NCI-H446 (cell line): Measurements from ENCODE around the gene NT5E.
"Not testable (repeated sequence)": the region's sequence is repeated elsewhere in the genome, so short reads cannot be mapped to it uniquely, and the experiment has no call there.

Experiments used
- DNase-seq, 2 experiments: peaks; one replicate each; lab custom pipeline; 2025; lab: John Stamatoyannopoulos, UW

The NT5E gene

DNA sequence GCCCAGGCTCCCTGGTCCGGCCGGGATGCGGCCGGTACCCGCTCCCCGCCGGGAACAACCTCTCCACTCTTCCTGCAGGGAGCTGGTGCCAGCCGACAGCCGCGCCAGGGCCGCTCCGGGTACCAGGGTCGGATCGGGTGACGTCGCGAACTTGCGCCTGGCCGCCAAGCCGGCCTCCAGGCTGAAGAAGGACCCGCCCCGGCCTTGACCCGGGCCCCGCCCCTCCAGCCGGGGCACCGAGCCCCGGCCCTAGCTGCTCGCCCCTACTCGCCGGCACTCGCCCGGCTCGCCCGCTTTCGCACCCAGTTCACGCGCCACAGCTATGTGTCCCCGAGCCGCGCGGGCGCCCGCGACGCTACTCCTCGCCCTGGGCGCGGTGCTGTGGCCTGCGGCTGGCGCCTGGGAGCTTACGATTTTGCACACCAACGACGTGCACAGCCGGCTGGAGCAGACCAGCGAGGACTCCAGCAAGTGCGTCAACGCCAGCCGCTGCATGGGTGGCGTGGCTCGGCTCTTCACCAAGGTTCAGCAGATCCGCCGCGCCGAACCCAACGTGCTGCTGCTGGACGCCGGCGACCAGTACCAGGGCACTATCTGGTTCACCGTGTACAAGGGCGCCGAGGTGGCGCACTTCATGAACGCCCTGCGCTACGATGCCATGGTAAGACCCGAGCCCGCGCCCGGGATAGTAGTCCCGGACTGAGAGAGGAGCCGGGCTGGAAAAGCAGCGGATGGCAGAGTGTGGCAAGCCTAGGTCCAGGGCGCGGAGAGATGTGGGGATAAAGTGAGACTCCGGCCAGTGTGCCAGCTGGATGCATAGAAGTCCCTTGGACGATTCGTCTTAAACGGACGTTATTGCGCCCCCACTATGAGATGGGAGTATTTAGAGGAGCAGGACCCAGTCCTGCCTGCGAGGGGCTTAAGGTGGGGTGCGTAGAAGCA, at the start of gene NT5E:
Gene NT5E, plus strand, starts transcription at position 266 of the 942 bp plus-strand sequence. Its CDS starts 57 bp downstream, at position 323.
- no peak for DNase-seq

- DNase-seq, result no peak
These were observed 49.6 kb upstream of the NT5E start for GRCh38 chr6:85400331-85400730.

DNA sequence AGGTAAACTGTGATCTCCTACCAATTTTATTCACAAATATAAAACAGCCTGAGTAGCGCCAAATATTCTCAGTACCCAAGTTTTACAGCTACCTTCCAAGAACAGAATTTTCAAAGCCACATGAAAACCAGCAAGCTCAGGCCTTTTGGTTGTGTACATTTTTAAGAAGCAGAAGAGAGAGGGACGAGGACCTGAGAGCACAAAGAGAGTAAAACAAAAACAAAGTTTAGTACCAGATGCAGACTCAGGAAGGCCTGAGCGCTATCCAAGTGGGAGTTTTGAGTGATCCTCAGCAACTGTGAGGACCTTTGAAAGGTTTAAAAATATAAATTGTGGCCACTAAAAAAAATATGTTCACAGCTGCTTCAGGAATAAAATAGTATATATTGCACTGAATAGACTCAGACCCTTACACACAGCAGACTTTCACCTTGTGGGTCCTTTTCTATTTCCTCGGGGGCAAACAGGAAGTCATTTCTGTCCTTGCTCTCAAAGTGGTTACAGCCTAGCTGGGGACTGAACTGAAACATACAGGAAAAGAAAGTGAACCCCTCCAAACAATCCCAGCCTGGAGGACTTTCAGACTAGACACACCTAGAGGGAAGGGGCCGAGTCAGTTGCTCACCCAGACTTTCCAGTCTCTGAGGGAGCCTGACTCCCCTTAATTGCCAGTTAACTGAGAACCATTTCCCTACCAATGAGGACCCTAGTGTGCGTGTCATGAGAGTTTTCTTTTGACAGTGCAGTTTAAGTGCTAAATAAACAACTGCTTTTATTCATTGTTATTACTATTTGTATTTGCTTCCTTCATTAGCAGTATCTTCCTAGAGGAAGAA, 48.5 kb upstream of the NT5E start:
- DNase-seq, result no peak

GRCh38 chr6:85402071-85402470, 47.8 kb upstream of the NT5E start:
- no peak for DNase-seq

GRCh38 chr6:85402922-85403321, 47.0 kb upstream of the NT5E start:
- DNase-seq, result no peak

- DNase-seq, result no peak
These were observed 46.4 kb upstream of the NT5E start for GRCh38 chr6:85403331-85404015.

- DNase-seq, result not testable (repeated sequence)
These were observed 45.8 kb upstream of the NT5E start for GRCh38 chr6:85404016-85404563.

- DNase-seq, result no peak
These were observed 45.2 kb upstream of the NT5E start for GRCh38 chr6:85404564-85405174.

DNA sequence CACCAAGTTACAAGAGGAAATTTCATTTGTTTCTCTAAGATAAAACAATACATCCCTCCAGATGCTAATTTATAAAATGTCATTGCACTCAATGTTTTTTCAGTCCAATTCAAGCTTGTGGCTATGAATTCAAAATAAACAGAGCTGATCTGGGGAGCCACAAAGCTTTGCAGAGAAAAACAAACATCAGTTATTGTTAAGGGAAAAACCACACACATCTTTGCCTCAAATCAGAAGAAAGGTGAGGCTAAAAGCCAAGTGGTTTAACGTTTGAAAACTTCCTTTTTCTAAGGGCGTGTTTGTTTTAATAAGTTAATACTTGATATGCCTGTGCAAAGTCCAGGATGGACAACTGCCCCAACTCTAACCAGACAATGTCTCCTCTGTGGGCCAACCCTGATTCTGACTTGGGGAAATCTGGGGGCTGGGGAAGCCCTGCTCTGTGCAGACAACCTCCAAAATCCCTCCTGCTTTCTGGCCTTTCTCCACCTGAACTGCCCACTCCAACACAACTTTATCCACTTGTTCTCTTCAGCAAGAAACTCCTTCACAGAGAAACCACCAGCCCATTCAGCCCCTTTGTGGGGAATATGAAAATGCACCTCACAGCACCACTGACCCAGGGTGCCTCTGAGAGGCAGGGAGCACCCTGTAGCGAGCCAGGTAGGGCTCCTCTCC, 44.6 kb upstream of the NT5E start:
- no peak for DNase-seq

DNA sequence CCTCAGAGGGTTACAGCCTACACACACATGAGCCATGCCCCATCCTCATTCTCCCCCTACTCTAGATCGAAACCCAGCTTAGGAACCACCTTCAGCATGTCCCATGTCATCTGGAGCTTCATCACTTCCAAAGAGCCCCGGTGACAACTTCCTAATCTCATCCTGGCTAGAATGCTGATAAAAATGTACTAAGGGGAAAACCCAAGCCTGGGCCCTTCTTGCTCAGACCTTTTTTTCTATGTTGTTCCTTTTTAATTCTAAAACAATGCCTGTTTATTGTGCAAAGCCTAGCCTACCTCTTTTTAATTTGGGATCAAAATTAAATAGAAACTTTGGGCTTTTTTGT, 44.1 kb upstream of the NT5E start:
- no peak for DNase-seq

DNA sequence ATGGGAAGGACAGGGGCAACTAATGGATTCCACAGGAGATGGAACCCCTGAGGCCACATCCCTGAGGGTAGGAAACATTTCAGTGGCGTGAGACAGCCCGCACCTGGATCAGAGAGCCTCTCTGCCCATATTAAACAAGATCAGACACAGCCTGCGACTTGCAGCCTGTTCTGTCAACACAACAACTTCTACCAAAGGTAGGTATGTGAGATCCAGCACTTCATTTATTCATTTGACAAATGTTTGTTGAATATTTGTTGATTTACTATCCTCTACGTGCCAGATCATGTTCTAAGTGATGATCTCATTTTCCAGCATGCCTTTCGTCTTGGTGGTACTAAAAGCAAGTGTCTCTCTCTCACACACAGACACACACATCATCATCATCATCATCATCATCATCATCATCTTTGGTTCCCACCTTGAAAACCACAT, 43.2 kb upstream of the NT5E start:
- no peak for DNase-seq

- DNase-seq, result no peak
These were observed 41.8 kb upstream of the NT5E start for GRCh38 chr6:85408039-85408438.

- DNase-seq, result no peak
These were observed 36.9 kb upstream of the NT5E start for GRCh38 chr6:85412911-85413430.

DNA sequence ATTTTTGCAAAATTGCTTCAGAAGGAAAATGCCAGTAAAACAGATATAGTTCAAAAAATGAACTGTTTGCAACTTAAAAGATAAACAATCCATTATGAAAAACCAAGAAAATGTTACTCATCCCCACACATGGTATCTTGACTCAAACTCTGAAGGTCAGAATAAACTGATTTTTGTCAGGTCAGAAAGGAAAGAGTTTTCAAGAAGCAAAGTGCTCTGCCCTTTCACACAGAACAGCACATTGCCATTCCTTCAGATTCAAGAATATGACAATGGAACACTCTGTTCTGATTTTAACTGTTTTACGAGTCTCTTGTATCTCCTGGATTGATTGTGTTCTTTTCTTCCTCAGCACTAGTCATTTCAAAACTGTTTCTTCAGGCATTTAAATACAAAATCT, 33.8 kb upstream of the NT5E start:
- DNase-seq, result no peak

DNA sequence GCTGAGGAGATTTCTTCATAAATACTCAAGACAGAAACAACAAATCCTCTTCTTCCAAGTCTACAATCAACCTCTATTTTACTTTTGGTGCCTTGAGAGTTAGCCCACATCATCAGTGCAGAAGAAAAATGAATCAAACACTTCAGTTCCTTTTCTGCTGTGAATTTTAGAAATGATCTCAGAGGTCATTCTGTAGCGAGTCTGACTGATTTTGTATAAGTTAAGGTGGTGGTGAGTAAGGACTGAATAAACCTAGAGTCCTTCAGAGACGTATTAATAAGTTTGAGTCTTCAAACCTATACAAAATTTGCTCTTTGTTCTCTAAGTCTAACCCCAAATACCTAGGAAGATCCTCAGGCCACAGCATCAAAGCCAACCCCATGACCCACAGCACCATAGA, 33.1 kb upstream of the NT5E start:
- DNase-seq, result no peak

- DNase-seq, result no peak
These were observed 32.5 kb upstream of the NT5E start for GRCh38 chr6:85417336-85417735.

DNA sequence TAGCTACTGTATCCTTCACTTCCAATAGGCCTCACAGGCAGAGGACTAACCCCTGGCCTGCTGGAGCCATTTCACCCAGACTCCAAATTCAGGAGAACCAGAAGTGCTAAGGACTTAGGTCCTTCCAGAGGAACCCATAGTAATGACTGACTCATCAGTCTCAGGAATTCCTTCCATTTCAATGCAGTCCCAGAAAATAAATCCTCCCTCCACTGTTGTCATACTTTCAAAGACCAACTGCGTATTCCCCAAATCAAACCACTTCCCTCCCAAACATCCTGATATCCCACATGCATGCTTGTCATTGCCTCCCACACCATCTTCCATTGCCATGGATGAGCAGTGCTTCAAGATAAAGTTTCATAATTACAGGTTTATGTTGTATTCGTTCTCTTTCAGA, 31.8 kb upstream of the NT5E start:
- DNase-seq, result no peak

DNA sequence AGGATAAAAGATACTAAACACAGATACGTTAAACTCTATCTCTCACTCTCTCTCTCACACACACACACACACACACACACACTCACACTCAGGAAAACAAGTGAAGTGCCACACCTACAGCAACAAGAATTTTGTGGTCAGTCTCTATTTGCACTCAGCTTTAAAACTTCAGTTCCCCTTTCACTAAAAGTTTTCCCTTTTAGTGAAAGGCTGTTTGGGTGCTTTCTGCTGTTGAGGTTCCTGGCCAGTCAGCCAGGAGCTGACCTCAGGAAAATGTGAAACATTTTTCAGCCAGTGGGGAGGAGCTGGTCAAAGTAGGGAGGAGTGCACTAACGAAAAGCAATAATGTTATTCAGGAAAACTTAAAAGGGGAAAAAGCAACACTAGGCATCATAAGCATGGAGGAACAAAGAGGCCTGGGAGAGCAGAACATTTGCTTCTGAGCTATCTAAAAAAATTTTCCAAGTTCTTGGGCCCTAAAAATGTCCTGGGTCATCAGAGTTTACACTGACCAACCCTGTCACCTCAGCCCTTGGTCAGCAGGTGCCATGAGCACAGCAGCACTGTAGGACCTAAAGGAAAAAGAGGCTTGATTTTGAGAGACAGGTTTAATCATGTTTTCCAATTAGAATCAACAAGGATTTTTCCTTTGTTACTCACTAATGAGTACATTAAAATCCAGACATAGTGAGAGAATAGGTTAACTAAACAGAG, 30.7 kb upstream of the NT5E start:
- no peak for DNase-seq

- no peak for DNase-seq
These were observed 29.3 kb upstream of the NT5E start for GRCh38 chr6:85420551-85420950.

DNA sequence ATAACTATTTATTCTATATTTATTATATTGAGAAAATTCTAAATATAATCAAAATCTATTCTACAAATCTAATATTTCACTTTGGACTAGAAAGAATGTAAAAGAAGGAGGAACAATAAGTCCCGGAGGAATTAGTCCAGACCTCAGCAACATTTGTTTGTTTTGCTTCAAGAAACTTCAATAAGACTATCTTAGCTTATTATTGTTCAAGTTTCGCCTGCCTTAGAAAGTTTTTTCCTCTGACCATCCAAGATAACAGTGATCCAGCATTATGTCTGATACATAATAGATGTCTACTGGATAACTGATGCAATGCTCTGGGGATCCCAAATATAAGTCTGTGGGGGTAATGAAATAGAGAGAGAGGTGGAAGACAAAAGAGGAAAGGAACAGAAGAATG, 28.7 kb upstream of the NT5E start:
- DNase-seq, result no peak
